NCI-H1105 treated with DMSO at 0.1 percent for 48 hours (cell line): ENCODE measurements around the gene LIME1.

ENCODE experiments used
- DNase-seq: peaks from one replicate; lab custom pipeline; 2025; lab: John Stamatoyannopoulos, UW

The LIME1 gene, protein sequence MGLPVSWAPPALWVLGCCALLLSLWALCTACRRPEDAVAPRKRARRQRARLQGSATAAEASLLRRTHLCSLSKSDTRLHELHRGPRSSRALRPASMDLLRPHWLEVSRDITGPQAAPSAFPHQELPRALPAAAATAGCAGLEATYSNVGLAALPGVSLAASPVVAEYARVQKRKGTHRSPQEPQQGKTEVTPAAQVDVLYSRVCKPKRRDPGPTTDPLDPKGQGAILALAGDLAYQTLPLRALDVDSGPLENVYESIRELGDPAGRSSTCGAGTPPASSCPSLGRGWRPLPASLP

DNA sequence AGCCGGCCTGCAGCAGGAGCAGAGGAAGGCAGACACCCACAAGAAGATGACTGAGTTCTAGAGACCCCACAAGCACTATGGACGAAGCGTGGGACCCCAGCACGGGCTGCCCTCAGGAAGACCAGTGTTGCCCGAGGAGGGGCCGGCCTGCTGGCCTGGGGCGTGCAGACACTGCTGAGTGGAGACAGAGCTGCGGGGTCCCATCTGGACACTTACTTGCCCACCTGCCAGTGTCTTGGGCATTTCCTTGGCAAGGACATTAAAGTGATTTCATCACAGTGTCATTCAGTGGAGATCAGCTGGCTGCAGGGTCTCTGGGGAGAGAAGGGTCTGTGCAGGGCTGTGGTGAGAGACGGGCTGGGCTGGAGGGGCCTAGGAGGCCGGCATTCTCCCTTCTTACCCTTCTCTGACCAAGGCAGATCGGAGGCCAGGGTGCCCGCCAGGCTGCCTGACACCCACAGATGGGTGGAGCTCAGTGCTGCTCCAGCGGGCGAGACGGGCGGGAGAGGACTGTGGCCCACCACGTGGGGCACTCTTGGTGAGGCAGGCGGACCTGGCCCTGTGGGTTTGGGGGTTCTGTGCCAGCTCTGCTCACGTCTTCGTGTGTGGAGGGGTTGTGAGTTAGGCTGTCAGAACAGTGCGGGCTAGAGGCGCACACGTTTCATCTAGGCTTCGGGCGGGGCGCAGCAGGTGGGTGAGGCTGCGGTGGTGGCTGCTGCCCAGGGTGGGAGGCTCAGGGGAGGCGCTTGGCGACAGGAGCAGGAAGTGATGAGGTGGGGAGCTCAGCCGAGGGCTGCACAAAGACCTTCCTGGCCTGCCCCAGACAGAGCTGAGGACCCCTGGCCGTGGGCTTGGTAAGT lies at the start of gene LIME1:
TSS of gene LIME1 (plus strand) at position 806 of the 860 bp plus-strand sequence. CDS start 886 bp downstream, outside the sequence.
- DNase-seq = no peak

DNA sequence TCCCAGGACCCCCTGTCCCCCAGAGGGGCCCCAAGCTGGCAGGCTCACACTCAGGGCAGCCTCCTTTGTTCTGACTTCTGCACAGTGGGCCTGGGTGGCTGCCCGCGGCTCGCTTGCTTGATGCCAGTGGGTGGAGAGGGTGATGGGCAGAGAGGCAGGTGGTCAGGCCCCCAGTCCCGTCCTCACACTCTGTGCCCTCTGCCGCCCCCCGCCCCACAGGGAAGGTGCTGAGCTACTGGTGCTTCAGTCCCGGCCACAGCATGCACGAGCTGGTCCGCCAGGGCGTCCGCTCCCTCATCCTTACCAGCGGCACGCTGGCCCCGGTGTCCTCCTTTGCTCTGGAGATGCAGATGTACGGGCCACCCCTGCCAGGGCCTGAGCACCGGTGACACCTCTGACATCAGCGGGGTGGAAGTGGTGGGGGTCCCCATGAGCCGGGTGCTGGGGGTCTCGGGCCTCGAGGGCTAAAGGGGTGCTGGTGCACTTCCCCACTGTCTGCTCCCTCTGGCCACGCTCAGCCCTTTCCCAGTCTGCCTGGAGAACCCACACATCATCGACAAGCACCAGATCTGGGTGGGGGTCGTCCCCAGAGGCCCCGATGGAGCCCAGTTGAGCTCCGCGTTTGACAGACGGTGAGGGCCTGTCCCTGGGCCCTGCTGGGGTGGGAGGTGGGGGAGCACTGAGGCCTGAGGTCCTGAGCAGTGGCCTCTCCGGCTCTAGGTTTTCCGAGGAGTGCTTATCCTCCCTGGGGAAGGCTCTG lies 48.9 kb upstream of the LIME1 start:
- DNase-seq = no peak

DNA sequence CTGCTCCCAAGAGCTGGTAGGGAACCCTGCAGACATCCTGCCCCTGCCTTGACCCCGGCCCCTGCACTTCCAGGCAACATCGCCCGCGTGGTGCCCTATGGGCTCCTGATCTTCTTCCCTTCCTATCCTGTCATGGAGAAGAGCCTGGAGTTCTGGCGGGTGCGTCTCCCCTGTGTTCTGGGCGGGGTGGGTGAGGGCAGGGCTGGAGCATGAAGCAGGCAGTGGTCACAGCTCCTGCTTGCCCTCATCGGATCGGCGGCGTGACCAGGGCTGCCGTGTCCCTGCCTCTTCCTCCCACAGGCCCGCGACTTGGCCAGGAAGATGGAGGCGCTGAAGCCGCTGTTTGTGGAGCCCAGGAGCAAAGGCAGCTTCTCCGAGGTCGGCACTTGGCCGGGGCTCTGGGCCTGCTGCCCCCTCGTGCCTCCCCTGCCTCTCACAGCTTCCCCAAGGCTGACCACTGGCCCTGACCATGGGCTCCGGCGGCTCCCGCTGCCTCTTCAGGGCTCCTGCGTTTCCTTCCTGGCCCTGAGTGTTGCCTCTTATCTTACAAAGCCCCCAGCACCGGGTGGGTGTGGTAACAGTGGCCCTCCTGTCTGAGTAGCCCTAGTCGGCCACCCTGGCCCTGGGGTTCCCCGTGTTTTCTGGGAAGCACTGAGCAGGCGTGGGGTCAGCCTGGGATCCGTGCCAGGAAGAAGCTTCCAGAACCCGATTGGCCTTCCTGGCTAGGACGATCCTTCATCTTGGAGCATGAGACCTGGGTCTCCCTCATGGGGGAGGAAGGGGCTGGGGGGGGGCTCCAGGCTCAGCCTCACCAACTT lies 48.0 kb upstream of the LIME1 start:
- no peak for DNase-seq

DNA sequence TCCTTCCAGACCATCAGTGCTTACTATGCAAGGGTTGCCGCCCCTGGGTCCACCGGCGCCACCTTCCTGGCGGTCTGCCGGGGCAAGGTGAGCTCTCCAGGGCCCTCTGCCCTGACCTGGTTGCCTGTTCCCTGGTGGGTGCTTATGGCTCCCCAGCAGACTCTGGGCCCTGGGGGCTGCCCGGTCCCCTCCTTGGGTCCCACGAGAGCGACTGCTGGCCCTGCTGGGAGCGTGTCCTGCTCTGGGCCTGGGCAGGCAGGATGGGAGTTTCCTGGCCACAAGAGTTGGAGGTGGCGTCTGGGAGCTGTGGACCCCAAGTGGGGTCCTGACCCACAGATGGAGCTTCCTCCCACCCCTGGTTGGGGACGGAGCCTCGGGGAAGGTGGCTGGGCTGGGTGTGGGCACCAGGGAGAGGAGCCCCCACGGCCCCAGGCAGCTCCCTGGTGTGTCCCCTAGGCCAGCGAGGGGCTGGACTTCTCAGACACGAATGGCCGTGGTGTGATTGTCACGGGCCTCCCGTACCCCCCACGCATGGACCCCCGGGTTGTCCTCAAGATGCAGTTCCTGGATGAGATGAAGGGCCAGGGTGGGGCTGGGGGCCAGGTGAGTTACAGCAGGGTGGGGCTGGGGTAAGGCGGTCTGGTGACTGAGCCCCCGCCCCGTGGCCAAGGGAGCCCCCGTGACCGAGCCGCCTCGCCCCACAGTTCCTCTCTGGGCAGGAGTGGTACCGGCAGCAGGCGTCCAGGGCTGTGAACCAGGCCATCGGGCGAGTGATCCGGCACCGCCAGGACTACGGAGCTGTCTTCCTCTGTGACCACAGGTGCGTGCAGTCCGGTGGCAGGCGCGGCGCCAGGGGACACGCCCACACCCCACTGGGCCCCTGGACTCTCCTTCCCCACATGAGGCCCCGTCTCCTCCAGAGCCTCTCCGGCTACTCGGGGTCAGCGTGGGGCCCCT lies 47.1 kb upstream of the LIME1 start:
- DNase-seq = no peak

DNA sequence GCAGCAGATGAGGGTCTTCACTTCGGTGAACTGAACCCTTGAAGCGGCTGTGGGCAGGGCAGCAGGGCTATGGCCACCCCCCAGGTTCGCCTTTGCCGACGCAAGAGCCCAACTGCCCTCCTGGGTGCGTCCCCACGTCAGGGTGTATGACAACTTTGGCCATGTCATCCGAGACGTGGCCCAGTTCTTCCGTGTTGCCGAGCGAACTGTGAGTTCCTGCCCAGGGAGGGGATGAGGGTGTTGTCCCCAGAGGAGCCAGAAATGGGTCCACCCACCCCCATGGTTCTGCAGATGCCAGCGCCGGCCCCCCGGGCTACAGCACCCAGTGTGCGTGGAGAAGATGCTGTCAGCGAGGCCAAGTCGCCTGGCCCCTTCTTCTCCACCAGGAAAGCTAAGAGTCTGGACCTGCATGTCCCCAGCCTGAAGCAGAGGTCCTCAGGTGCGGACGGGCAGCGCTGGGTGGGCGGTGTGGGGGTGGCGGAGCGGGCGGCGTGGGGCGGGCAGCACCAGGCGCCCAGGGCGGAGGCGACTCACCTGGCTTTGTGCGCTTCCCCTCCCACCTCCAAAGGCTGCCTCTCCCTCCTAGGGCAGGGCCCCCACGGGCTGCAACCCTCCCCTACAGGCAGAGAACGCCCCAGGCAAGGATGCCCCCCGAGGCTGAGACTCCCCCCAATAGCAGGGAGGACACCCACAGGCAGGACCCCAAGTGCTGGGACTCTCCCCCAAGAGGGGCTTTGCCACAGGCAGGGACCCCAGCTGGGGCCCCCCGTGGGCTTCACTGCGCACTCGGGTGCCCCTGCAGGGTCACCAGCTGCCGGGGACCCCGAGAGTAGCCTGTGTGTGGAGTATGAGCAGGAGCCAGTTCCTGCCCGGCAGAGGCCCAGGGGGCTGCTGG lies 46.2 kb upstream of the LIME1 start:
- DNase-seq = no peak

DNA sequence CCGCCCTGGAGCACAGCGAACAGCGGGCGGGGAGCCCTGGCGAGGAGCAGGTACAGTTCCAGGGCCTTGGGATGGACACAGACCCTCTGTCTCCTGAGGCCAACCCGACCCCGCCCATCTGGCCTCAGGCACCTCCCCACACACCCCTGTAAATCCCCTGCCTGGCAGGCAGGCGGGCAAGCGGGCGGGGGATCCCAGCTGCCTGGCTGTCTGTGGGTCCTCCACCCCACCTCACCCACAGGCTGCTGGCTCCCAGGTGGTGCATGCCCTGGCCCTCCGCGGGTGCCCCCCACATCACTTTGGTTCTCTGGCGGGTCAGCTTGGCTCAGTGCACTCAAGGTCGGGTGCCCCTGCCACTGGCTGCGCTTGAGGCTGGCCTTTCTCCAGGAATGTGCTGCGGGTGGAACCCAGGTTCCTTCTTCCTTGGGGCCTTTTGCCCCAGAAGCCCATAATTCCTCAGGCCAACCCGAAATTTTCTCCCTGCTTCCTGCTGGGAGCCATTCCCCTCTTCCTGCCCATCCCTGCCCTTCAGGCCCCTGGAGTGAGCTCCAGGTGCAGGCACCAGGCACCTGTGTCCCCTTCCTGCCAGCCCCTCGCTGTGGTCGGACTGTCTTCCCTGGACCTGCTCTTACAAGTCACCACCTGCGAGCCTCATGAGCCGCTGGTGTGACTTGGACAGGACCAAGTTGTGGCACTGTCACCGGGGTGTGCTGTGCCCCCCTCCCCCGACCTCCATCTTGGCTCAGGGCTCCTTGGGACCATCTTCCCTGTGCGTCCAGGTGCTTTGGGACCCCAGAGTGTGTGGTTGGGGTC lies 45.4 kb upstream of the LIME1 start:
- DNase-seq = no peak

DNA sequence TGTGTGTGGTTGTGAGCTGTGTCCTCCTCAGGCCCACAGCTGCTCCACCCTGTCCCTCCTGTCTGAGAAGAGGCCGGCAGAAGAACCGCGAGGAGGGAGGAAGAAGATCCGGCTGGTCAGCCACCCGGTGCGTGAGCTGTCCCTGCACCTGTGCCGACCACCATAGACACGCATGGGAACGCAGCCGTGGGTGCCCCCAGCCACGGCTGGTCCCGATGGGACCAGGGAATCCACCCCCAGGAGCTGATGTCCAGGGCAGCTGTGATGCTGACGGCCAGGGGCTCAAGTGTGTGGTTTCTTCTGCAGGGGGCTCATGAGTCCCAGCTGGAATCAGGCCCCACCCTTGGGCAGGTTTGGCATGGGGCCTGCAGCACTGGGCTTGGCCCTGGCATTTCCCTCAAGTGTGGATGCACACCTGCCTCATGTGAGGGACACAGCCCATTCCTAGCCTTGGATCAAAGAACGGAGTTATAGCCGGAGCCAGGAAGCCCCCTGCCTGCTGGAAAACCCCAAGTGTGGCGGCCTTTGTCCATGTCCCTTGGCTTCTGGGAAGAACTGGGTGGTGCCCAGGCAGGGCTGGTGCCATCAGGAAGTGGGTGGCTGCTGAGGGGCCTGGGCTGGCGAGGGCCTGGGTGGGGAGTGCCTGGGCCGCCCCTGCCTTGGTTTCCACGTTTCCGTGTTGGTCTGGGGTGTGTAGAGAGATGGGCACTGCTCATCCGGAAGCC lies 44.6 kb upstream of the LIME1 start:
- DNase-seq = no peak

DNA sequence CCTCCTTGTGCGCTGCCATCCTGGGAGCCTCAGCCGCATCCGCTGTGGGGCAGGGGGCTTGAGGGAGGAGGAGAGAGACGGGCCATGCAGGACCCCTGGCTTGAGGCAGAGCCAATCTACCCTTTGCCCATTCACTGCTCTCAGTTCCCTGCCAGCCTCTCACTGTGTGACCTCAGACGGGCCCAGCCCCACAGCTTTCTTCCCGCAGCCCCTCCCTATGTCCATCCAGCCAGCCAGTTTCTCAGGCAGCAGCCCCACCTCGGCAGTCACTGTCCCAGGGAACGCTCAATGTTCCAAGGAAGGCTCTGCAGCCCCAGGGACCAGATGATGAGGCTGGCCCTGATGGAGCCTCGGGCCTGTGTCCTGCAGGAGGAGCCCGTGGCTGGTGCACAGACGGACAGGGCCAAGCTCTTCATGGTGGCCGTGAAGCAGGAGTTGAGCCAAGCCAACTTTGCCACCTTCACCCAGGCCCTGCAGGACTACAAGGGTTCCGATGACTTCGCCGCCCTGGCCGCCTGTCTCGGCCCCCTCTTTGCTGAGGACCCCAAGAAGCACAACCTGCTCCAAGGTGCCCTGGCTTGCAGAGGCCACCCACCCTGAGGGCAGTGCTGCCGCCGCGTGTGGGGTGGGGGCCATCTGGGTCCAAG lies 43.9 kb upstream of the LIME1 start:
- no peak for DNase-seq

DNA sequence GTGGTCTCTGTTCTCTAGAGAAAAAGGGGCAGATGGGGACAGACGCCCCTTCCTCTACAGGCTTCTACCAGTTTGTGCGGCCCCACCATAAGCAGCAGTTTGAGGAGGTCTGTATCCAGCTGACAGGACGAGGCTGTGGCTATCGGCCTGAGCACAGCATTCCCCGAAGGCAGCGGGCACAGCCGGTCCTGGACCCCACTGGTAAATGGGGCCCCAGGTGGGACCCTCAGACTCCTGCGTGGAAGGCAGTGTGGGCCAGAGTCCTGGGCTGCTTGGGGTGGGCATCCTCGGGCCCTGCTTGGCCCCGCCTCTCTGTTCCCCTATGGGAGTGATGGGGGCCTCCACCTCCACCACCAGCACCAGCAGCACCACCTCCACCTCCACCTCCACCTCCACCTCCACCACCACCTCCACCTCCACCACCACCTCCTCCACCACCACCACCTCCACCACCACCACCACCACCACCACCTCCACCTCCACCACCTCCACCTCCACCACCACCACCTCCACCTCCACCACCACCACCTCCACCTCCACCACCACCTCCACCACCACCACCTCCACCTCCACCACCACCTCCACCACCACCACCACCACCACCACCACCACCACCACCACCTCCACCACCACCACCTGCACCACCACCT lies 43.3 kb upstream of the LIME1 start:
- no peak for DNase-seq

DNA sequence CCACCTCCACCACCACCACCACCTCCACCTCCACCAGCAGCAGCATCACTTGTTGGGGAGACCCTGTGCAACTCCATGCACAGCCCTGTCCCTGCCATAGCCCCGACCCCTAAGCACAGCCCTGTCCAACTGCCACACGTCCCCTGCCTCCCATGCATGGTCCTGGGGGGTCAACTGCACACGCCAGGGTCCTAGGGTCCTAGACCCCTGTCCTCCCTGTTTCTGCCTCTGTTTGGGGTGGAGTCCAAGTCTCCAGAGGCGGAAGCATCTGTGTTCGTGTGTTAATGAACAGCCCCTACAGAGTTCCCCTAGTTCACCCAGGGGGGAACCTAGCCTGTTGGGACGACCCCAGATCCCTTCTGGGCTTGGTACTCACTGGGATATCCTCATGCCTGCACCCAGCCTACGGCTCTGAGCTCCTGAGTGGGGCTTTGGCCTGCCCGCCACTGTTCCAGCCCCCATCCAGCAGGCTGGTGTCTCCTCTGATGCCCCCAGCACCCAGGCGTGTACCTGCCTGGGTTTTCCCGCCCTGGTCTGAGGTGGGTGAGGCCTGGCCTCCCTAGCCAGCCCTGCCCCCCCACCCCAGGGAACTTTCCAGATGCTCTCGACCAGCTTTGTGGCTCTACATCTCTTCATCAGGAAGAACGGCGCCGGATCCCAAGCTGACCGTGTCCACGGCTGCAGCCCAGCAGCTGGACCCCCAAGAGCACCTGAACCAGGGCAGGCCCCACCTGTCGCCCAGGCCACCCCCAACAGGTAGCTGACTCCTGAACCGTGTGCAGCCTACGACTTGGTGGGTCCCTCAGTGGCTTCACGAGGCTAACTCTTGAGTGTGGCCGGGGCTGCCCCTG lies 42.5 kb upstream of the LIME1 start:
- no peak for DNase-seq

DNA sequence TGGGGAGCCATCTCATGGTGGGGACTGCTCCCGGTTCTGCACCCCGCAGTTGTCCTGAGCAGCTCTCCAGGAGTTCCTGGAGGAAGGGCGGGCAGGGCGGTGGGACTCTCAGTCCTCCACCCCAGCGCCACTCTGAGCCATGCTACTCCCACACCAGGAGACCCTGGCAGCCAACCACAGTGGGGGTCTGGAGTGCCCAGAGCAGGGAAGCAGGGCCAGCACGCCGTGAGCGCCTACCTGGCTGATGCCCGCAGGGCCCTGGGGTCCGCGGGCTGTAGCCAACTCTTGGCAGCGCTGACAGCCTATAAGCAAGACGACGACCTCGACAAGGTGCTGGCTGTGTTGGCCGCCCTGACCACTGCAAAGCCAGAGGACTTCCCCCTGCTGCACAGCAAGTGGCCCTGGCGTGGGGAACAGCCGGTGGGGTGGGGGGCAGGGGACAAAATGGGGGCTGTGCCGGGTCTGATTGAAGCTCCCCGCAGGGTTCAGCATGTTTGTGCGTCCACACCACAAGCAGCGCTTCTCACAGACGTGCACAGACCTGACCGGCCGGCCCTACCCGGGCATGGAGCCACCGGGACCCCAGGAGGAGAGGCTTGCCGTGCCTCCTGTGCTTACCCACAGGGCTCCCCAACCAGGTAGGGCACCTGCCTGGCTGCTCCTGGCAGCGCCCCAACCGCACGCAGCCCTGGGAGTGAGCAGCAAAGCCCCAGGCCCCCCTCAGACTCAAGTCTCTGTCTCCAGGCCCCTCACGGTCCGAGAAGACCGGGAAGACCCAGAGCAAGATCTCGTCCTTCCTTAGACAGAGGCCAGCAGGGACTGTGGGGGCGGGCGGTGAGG lies 41.7 kb upstream of the LIME1 start:
- DNase-seq = no peak

DNA sequence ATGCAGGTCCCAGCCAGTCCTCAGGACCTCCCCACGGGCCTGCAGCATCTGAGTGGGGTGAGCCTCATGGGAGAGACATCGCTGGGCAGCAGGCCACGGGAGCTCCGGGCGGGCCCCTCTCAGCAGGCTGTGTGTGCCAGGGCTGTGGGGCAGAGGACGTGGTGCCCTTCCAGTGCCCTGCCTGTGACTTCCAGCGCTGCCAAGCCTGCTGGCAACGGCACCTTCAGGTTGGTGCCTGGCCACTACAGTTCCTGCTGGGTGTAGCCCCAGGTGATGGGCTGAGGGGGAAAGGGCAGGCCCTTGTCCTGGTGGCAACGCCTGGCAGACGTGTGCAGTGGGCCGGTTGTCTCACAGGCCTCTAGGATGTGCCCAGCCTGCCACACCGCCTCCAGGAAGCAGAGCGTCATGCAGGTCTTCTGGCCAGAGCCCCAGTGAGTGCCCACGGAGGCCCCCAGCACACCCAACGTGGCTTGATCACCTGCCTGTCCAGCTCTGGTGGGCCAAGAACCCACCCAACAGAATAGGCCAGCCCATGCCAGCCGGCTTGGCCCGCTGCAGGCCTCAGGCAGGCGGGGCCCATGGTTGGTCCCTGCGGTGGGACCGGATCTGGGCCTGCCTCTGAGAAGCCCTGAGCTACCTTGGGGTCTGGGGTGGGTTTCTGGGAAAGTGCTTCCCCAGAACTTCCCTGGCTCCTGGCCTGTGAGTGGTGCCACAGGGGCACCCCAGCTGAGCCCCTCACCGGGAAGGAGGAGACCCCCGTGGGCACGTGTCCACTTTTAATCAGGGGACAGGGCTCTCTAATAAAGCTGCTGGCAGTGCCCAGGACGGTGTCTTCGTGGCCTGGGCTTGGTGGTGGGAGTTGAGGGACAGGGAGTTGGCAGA lies 40.8 kb upstream of the LIME1 start:
- DNase-seq = no peak

DNA sequence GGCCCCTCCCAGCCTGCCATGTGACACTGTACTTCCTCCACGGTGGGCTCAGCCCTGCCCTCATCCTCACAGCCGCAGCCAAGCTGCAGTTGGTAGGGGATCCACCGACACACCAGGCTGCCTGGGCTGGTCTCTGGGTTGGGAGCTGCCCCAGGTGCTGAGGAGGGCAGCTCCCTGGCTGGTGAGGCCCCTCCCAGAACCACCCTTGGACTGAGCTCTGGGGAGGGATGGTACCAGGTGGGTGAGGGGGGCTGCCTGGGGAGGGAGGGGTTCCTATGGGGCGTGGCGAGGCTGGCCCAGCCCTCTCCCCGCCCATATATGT lies 40.2 kb upstream of the LIME1 start:
- no peak for DNase-seq

DNA sequence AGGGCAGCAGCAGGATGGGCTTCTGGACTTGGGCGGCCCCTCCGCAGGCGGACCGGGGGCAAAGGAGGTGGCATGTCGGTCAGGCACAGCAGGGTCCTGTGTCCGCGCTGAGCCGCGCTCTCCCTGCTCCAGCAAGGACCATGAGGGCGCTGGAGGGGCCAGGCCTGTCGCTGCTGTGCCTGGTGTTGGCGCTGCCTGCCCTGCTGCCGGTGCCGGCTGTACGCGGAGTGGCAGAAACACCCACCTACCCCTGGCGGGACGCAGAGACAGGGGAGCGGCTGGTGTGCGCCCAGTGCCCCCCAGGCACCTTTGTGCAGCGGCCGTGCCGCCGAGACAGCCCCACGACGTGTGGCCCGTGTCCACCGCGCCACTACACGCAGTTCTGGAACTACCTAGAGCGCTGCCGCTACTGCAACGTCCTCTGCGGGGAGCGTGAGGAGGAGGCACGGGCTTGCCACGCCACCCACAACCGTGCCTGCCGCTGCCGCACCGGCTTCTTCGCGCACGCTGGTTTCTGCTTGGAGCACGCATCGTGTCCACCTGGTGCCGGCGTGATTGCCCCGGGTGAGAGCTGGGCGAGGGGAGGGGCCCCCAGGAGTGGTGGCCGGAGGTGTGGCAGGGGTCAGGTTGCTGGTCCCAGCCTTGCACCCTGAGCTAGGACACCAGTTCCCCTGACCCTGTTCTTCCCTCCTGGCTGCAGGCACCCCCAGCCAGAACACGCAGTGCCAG lies 39.7 kb upstream of the LIME1 start, which contains the start of gene TNFRSF6B:
TSS of gene TNFRSF6B (plus strand) at position 25 of the 729 bp plus-strand sequence. CDS start at position 141, 116 bp downstream.
- DNase-seq = no peak
